OCI-M1 (cell line): ENCODE data around the gene PINLYP.
A peak's percentile ranks its signal among the peaks of the same experiment; 100 is the strongest.
"Not testable (repeated sequence)": the region's sequence is repeated elsewhere in the genome, so short reads cannot be mapped to it uniquely, and the experiment has no call there.

Source experiments
- DNase-seq: peaks from one replicate; lab custom pipeline; 2025; lab: John Stamatoyannopoulos, UW

Gene PINLYP

DNA sequence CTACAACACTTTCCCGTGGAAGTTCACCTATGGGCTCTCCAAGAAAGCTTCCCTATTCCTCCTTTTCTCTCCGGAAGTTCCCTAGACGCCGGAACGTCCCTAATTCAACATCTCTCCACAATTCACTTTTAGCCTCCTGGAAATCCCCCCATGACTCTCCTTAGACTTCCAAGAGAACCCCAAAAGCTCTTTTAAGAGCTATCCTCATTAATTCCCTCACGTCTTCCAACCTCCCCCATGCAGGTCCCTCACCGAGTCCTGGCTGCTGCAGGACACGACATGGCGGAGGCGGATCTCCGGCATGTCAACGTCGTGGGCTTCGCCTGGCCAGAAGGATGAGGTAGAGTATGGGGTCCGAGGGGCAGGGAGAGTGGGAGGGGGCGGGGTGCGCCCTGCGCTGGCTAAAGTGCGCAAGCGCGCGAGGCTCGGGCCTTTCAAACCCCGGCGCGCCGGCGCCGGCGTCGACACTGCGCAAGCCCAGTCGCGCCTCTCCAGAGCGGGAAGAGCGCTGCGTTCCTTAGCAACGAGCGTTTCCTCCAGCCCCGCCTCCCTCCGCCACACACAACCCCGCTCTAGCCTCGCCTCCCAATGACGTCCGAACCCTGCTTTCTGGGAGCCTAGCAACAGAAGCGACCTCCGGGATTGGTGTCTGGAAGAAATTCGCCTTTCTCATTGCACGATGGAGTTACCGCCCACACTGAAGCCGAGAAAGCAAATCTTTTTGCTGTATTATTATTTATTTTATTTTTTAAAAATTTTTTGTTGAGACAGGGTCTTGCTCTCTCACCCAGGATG is at the start of gene PINLYP, which contains the start of gene XRCC1:
Gene PINLYP, plus strand, starts transcription at position 646 of the 795 bp plus-strand sequence. CDS start 1,391 bp downstream, outside the sequence.
Gene XRCC1, minus strand, starts transcription at position 372 of the 795 bp plus-strand sequence. Its CDS starts 69 bp downstream, at position 303.
- DNase-seq: peak; percentile 99

- no peak for DNase-seq
These were observed 49.5 kb upstream of the PINLYP start for GRCh38 chr19:43525836-43526771.

- peak; percentile 86 for DNase-seq
These were observed 48.4 kb upstream of the PINLYP start, which contains the start of gene ETHE1 for GRCh38 chr19:43526884-43527859. ETHE1 (minus strand) TSS chr19:43527201; CDS start chr19:43527177, 24 bp downstream.

GRCh38 chr19:43527860-43528622 is 47.6 kb upstream of the PINLYP start:
- peak; percentile 13 for DNase-seq

GRCh38 chr19:43532571-43532961 is 43.0 kb upstream of the PINLYP start:
- peak; percentile 38 for DNase-seq

DNA sequence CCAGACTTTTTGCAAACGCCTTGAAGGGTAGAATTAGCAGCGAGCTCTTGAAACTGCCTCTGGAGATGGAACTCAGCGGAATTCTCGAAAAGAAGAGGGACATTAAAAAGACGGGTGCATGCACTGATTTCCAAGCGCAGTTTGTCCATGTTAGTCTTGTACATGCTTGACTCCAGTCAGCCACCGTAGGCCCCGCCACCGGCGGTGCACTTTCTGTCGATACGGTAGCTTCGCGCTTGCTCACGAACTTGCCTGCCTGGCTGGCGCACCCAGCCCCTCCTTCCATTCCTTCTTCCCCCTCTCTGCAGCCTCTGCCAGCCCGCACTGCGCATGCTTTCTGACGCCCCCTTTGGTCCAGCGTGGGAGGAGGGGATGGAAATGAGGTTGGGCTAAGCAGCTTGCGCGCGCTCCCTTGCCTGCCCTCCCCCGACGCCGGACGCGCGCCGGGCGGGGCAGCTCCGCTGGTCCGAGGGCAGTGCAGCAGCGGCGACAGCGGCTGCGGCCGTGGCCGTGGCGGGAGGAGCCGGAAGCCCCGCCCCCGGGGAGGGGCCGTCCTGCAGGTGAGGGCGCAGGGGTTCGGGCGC is 42.5 kb upstream of the PINLYP start, which contains the start of gene ZNF575:
Gene ZNF575, plus strand, starts transcription at position 227 of the 584 bp plus-strand sequence. CDS start 1,235 bp downstream, outside the sequence.
- peak; percentile 95 for DNase-seq

- DNase-seq: peak; percentile 100
These were observed 41.9 kb upstream of the PINLYP start for GRCh38 chr19:43533546-43534304.

GRCh38 chr19:43534305-43534815 is 41.2 kb upstream of the PINLYP start:
- DNase-seq: no peak

- DNase-seq: no peak
These were observed 40.5 kb upstream of the PINLYP start for GRCh38 chr19:43534816-43535761.

GRCh38 chr19:43538922-43539321 is 36.7 kb upstream of the PINLYP start:
- DNase-seq: no peak

DNA sequence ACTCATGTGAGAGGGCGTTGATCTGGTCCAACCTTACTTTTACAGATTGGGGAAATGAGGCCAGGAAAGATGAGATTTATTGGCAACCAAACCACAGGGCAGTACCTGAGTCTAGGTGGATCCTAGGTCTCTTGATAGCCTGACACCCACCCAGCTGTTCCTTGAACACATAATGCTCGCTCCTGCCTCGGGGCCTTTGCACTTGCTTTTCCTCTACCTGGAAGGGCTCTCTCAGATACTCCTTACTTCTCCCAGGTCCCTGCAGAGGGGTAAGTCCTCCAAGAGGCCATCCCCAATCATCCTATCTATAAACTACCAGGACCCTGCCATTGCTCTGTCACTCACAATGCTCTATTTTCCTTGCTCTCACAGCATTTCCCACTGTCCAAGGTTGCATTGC is 35.2 kb upstream of the PINLYP start:
- no peak for DNase-seq

DNA sequence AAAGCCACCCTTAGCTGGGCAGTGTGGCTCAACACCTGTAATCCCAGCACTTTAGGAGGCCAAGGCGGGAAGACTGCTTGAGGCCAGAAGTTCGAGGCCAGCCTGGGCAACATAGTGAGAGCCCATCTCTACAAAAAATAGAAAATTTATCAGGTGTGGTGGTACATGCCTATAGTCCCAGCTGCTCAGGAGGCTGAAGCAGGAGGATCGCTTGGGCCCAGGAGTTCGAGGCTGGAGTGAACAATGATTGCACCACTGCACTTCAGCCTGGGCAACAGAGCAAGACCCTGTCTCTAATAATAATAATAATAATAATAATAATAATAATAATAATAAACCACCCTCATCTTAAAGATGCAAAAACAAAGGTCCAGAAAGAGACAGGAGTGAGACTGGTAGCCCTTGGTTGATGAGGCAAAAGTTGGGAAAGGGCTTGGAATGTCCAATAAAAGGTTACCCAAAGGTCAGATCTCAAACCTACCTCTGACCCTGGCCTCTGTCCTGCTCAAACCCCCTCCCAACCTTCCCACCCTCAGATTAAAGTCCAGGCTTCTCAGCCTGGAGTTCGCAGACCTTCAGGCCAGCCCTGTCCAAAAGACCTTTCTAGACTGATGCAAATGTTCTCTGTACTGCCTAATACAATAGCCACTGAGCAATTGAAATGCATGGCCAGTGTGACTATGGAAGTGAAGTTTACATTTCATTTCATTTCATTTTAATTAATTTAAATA is 33.5 kb upstream of the PINLYP start:
- no peak for DNase-seq

GRCh38 chr19:43544077-43544476 is 31.5 kb upstream of the PINLYP start:
- no peak for DNase-seq

DNA sequence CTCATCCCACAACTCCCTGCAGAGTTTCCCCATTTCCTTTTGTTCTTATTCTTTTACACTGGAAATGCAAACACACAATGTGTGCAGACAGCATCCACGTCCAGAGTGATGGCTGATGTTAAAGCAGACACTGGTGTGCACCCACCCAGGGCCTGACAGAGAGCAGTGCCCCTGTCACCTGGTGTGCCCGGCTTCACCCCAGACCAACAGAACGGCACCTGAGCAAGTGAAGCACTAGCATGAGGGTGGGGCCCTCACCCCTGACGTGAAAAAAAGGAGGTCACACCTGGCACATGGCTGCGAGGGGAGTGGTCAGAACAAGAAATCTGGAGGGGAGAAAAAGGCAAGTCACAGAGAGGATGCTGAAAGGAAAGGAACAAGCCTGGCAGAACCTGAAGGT is 30.3 kb upstream of the PINLYP start:
- no peak for DNase-seq

GRCh38 chr19:43545981-43546380 is 29.6 kb upstream of the PINLYP start:
- no peak for DNase-seq

- no peak for DNase-seq
These were observed 29.0 kb upstream of the PINLYP start for GRCh38 chr19:43546581-43546980.

DNA sequence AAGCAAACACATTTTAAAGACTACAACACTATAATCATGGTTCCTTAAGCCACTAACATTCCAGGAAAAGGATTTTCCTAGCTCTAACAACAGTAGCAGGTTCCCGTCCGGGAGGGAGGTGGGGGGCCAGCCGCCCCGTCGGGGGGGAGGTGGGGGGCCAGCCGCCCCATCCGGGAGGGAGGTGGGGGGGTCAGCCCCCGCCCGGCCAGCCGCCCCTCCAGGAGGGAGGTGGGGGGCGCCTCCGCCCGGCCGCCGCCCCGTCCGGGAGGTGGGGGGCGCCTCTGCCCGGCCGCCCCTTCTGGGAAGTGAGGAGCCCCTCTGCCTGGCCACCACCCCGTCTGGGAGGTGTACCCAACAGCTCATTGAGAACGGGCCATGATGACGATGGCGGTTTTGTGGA is 27.7 kb upstream of the PINLYP start:
- not testable (repeated sequence) for DNase-seq
